OCI-M2 (cell line): ENCODE measurements around the gene RFTN1.

ENCODE experiments used
- DNase-seq: peaks from one replicate; lab custom pipeline; 2025; ENCODE audit not compliant: unreplicated experiment; lab: John Stamatoyannopoulos, UW

RFTN1 gene

DNA sequence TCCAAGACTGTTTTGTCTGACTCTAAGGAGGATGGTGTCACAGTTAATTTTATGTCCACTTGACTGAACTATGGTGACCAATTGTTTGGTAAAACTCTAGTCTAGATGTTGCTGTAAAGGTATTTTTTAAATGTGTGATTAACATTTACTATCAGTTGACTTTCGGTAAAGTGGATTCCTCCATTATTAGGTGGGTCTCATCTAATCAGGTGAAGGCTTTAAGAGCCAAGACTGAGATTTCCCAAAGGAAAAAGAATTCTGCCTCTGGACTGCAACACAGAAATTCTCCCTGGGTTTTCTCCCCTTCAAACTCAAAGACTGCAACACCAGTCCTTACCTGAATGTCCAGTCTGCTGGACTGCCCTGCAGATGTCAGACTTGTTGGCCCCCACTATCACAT lies 129.6 kb downstream of the RFTN1 start:
- DNase-seq = no peak

DNA sequence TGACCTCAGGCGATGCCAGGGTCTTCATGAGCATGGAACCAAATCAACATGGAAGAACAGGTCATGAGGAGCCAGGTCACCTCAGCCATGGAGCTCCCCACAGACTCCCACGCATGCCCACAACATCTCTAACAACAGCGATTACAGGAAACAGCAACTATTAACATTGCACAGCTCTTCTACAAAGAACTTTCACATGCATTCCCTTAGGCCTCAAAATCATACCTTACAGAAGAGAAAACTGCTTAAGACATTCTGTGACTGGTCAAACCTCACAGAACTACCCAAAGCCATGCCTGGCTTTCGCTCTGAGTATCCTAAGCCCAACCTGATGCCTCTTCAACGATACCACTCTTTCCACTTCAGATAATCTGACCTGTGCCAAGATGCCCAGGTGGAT lies 130.7 kb downstream of the RFTN1 start:
- no peak for DNase-seq

DNA sequence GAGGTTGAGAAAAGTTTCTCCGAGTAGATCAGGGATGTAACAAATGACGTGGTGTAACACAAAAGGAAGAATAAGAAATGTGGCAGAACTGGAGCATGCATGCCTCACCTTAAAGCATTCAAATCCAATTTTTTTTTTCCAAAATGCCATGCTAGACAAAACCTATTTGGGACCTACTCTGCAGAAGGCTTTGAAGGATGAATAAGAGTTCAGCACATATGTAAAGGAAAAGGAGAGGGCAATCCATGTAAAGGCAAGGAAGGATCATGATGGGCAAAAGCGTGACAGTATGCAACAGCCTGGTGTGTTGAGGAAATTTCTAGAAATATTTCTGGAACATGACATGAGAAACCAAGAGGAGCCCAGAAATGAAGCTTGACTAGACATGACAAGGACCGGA lies 132.1 kb downstream of the RFTN1 start:
- DNase-seq = no peak

DNA sequence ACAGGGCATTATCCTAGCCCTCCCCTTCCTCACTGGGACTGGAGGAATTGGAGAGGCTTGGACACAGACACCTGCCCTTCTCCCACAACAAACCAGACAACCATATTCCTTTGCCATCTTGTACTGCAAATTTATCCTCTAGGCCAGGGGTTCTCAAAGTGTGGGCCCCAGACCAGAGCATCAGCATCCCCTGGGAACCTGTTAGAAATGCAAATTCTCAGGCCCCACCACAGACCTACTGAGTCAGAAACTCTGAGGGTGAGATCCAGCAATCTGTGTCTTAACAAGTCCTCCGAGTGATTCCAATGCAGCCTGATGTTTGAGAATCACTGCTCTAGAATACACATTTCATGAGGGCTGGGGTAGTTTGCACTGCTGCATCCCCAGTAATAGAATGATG lies 133.1 kb downstream of the RFTN1 start:
- no peak for DNase-seq

GRCh38 chr3:16379838-16380237 lies 133.7 kb downstream of the RFTN1 start:
- DNase-seq = no peak

DNA sequence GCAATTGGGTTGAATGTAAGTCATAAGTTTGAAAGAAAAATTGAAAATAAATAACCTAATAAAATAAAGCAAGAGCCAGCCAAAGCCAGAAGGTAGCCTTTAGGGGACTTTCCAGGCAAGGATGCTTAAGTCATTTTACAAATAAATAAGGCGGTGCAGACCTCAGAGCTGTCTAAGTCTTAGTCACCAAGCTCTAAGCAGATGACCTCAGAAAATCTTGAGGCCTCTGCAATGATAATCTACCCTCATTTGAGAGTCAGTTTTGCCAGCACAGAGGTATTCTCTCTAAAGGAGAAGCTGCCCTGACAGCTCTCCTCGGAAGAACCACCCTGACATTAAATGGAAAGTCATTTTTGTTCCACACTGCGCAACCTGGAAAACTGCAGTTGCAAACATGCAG lies 134.6 kb downstream of the RFTN1 start:
- DNase-seq = no peak

DNA sequence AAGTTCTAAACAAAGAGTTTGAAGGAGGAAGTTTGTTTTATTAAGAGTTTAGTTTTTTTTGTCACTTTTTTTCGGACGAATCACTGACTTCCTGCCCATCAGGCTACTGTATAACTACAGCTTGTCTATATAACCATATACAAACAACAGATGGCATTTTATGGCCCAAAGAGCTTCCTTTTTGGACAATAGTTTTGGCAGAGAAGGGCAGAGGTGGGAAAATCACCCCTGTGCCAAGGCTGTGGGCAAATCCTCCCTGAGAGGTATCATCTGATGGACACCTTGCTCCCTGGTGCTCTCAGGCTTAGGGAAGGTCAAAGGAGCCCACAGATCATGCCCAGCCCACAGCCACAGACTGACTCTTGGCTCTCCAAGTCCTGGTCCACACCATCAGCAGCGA lies 135.1 kb downstream of the RFTN1 start:
- no peak for DNase-seq

- no peak for DNase-seq
These were observed 135.6 kb downstream of the RFTN1 start for GRCh38 chr3:16377847-16378302.

DNA sequence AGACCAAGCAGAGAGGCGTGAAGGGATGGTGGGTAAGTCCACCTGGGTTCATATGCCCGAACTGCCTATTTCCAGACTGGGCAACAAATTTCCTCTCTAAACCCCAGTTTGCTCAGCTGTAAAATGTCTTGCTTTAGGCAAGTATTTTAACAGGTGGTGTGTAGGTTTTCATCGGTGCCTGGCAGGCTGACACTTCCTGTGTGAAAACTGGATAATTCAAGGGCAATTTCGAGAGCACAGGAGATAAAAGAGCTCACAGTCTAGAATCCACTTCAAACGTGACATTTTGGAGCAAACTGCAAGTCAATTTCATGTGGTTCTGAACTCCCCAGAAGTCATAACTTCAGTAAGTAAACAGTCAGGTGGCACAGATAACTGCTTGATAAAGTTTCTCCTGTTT lies 136.3 kb downstream of the RFTN1 start:
- no peak for DNase-seq

DNA sequence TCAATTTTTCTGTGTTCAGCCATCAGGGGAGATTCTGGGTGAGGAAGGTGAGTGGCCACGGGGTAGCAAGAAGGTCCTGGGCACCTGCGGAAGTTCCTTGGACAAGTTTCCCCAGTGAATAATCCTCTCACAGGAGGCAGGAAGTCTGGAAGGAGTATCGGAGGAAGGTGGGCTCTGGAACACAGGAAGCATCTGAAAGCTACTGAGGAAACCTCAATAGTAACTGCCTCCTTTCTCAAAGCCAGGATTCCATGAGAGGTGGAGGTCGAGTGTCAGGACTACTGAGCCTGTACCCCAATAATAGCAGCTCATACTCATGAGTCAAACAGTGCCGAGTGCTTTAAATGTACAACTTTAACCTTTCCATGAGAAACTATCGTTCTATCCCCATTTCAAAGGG lies 137.6 kb downstream of the RFTN1 start:
- DNase-seq = no peak

- DNase-seq = no peak
These were observed 138.6 kb downstream of the RFTN1 start for GRCh38 chr3:16374935-16375245.

- no peak for DNase-seq
These were observed 139.2 kb downstream of the RFTN1 start for GRCh38 chr3:16374047-16374934.

DNA sequence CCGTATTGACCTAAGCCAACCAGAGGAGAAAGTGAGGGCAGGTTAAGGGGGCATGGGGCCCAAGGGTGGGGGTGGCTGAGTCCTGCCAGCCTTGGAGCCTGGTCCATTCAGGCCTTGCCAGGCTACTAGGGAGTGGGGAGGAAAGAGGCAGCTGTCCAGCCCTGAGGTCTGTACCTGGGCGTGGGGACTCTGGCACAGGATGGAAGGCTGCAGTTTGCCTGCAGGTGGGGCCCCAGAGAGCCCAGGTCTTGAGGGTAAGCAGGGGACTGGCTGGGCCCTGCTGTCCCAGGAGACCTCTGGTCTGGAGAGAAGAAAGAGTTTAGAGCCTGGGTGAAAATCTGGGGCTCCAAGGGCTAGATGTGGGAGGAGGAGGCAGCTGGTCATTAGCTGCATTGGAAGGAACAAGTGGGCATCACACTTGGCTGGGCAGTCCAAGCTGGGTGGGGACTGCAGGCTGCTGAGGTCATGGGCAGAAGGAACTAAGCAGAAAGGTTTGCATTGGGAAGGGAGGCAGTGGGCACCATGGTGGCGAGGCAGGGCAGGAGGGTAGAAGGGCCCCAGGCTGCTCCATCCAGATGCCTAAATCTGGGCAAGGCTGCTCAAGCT lies 140.1 kb downstream of the RFTN1 start:
- DNase-seq = no peak

DNA sequence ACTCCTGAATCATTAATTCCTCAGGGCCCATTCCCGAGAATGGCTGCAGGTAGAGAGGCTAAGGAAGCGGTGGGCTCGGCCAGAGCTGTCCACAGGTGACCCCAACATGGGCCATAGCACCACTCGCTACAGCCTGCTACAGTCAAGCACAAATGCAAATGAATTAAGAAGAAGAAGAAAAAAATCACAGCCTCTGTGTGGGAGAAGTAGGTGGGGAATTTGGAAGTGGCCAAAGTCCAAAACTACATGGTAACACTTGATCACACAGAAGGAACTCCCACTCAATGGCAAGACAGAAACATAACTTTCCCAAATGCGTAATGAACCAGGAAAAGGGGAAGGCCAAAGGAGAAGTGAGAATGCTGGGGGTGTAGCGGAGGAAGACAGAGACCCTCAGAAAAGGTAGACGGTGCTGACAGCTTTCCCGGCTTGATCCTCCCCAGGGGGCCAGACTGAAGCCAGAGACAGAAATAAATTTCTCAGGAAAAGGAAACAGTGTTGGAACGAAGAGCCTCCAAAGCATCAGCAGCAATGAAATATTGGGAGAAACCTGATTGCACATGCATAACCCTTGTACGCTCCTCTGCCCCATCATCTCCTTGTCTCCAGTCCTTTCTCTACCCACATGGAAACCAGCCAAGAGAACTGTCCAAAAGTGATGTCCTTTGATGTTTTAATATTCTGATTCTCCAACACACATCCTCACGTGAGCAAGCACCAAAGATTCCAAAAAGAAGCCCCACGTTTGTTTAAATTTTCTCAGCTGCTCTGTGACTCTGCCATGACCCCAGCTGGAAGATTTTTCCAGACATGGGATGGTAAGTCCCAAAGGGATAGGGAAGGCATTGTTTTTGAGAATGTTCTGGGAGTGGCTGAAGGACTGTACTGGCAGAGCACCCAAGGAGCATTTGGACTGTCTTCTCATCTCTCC lies 140.9 kb downstream of the RFTN1 start:
- DNase-seq = no peak

DNA sequence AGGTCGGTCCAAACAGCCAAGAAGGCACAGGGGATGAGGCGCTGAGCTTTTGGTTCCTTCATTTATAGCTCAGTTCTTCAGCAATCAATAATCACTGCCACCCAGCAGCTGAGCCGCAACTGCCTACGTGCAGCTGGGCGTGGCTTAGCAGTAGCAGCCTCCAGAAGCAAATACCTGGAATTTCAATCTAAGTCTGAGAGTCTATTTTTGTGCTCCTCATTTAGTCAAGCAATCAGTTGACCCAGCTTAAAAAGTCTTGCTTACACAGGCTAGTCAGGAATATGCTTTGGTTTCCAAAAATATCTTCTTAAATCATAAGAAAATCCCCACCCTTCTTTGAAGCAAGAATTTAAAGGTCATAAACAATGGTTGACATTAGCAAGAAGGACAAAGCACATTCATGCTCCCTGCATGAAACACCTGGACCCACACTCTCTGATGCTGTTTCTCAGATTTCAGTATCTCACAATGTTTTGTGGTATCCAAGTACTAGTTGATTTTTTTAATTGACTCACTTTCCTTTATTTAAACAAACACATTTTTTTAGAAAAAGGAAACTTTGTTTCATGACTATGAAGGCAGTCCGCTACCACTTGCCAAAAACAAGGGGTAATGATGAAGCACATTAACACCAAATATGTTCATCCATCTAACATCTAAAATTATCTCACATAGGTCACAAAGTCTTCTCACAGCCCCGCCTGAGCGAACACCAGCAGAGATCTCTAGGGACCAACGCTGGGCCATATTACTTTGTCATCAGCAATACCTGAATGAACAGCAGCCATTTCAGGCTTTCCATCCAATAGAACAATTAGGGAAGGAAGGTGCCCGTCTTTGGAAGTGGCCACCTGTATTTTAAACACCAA lies 142.4 kb downstream of the RFTN1 start:
- no peak for DNase-seq

GRCh38 chr3:16370503-16370871 lies 143.0 kb downstream of the RFTN1 start:
- no peak for DNase-seq

GRCh38 chr3:16369885-16370284 lies 143.6 kb downstream of the RFTN1 start:
- DNase-seq = no peak

DNA sequence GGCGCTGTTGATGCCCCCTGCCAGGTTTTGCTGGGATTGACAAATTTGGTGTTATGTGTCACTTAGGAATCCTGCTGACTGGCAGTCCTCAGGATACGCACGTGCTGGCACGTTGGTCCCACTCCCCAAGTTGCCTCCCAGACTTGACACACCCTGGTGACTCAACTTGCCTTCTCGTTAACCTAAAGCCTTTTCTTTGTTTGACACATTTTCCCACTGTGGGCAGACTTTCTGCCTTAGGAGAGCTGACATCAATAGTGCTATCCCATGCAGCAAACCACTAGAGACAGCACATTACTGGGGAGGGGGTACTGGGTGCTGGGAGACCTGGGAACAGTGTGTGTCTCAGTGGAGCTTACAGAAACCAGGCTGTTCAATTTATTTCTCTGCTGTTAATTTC lies 144.2 kb downstream of the RFTN1 start:
- DNase-seq = no peak

DNA sequence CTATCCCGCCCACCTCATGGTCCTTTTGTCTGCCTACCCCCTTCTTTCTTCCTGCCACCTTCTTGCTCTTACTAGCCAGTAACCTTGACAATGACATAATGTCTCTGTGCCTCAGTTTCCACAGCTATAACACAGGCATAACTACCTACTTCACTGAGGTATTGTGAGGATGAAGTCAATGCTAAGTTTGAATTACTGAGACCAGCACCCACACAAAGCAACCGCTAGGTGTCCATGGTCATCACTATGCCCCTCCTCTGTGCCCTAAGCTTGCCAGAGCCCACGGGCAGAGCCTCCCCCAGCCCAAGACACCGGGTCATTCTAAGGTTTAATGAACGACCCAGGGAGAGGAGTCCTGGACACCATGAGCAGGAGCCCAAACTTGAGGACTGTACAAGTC lies 146.9 kb downstream of the RFTN1 start:
- DNase-seq = no peak

GRCh38 chr3:16365491-16366128 lies 147.9 kb downstream of the RFTN1 start:
- no peak for DNase-seq
